OCI-LY7 (cell line): ENCODE data around the gene MACROD1. TPM values are rescaled to one million over a fixed set of nuclear protein-coding genes. Genes with fewer than 3 reads are reported as not detected.

Experiments
- BruUV-seq: library from RNA; stranded (reverse); fragments of 400-500 nt; replicated peaks from 2 replicates; lab custom pipeline; 2021; lab: Mats Ljungman, UMichigan
- CTCF ChIA-PET: fragments of 300-600 bp; sonication (Branson Sonifier 250); formaldehyde crosslinking; loops from one replicate; lab custom pipeline; 2022; ENCODE audit warnings: antibody characterized with exemption; ENCODE audit not compliant: unreplicated experiment; lab: Charles Lee
- POLR2A ChIA-PET: fragments of 300-600 bp; sonication (Branson Sonifier 250); formaldehyde crosslinking; loops from one replicate; lab custom pipeline; 2022; ENCODE audit warnings: antibody characterized with exemption; lab: Charles Lee
- DNase-seq: peaks from one replicate; pipeline ENCODE4 v3.0.0-alpha.2; 2015; ENCODE audit warnings: low spot score
- H2AFZ ChIP-seq: fragments of 200-600 bp; sonication (generic), shearing (Covaris generic); 2 replicates; pipeline ENCODE4 v1.6.1; 2014; ENCODE audit warnings: mild to moderate bottlenecking, antibody characterized with exemption, low read length, moderate library complexity
- H3K27ac ChIP-seq: fragments of 200-600 bp; sonication (generic); 2 replicates; pipeline ENCODE4 v1.5.1; 2014; ENCODE audit warnings: mixed run types, low read depth, mild to moderate bottlenecking, moderate library complexity, low read length, inconsistent platforms; ENCODE audit not compliant: poor library complexity, severe bottlenecking
- H3K36me3 ChIP-seq: fragments of 200-600 bp; sonication (generic); 2 replicates; pipeline ENCODE4 v1.6.1; 2014; ENCODE audit warnings: mild to moderate bottlenecking, antibody characterized with exemption, low read length, moderate library complexity, mixed read lengths; ENCODE audit not compliant: insufficient read depth
- H3K4me1 ChIP-seq: fragments of 200-600 bp; sonication (generic); 2 replicates; pipeline ENCODE4 v1.5.1; 2014; ENCODE audit warnings: mild to moderate bottlenecking, low read length; ENCODE audit not compliant: insufficient read depth, poor library complexity, severe bottlenecking
- H3K4me2 ChIP-seq: fragments of 200-600 bp; sonication (generic); 2 replicates; pipeline ENCODE4 v1.6.1; 2014; ENCODE audit warnings: mild to moderate bottlenecking, low read length
- H3K4me3 ChIP-seq: fragments of 200-600 bp; sonication (generic); 2 replicates; pipeline ENCODE4 v1.5.1; 2014; ENCODE audit warnings: mild to moderate bottlenecking, low read depth, low read length; ENCODE audit not compliant: poor library complexity, severe bottlenecking
- H3K79me2 ChIP-seq: fragments of 200-600 bp; sonication (generic); 2 replicates; pipeline ENCODE4 v1.6.1; 2016; ENCODE audit warnings: low read depth, mild to moderate bottlenecking, low read length, moderate library complexity, mixed read lengths; ENCODE audit not compliant: insufficient read depth
- H3K9me2 ChIP-seq: fragments of 200-600 bp; sonication (generic); 2 replicates; pipeline ENCODE4 v1.6.1; 2016; ENCODE audit warnings: mild to moderate bottlenecking, low read length, mixed read lengths; ENCODE audit not compliant: insufficient read depth
- H3K9me3 ChIP-seq: fragments of 200-600 bp; sonication (generic); 2 replicates; pipeline ENCODE4 v1.6.1; 2014; ENCODE audit warnings: mild to moderate bottlenecking, mixed run types, low read length, mixed read lengths
- H4K20me1 ChIP-seq: fragments of 200-600 bp; sonication (generic); 2 replicates; pipeline ENCODE4 v1.6.1; 2014; ENCODE audit warnings: mild to moderate bottlenecking, antibody characterized with exemption, low read length, moderate library complexity, mixed read lengths; ENCODE audit not compliant: insufficient read depth
- CTCF ChIP-seq: fragments of 200-600 bp; sonication (generic); conservative IDR thresholded peaks from 2 replicates; pipeline ENCODE4 v1.5.1; 2014; ENCODE audit warnings: mild to moderate bottlenecking, antibody characterized with exemption, low read length, moderate library complexity, mixed read lengths
- EZH2phosphoT487 ChIP-seq: fragments of 200-600 bp; sonication (generic); IDR thresholded peaks from 2 replicates; pipeline ENCODE4 v1.6.1; 2018; ENCODE audit warnings: low read depth, borderline replicate concordance, mild to moderate bottlenecking, mixed run types, antibody characterized with exemption, low read length, moderate library complexity, mixed read lengths
- intact Hi-C: fragments of 100-400 bp; cut with micrococcal nuclease; formaldehyde crosslinking; loops from one replicate; pipeline ENCODE4 v1.10.0; 2022; ENCODE audit not compliant: unreplicated experiment
- total RNA-seq, 2 experiments: library from RNA; depleted of rRNA in 1 of 2; stranded (reverse); fragments of >200 nt in 1 of 2; shearing (Covaris generic) in 1 of 2; gene quantifications; 2 replicates each; pipeline ENCODE4 v1.2.3, GENCODE V29; 2014 to 2022

MACROD1 gene
- total RNA-seq, 2 experiments from 2014 or later, result 14.7 to 25.4 TPM

- intact Hi-C loops, result loop anchor here (1.0 to 2.0 kb wide), 3 partner anchors 19 to 33 kb away; partner anchors contain the start of genes FKBP2, NUDT22 and TRPT1
- Histone ChIP-seq H3K36me3 (peaks cover 86% of the 10 kb centered on the region), H3K4me3 (peak overlapping the region; percentile 80), H3K9me3 (no peaks in the 10 kb centered on the region), H3K4me2 (peak overlapping the region; percentile 92), H2AFZ (no peak overlapping the region), H3K27ac (peak overlapping the region; percentile 96), H3K79me2 (peaks cover 17% of the 10 kb centered on the region; the same call in 1 of the 2 replicates), H3K4me1 (peaks cover 35% of the 10 kb centered on the region), H4K20me1 (no peaks in the 10 kb centered on the region), H3K9me2 (no peaks in the 10 kb centered on the region)
- DNase-seq, result peak; percentile 90
- TSS peak; percentile 92 for BruUV-seq
- CTCF ChIA-PET, result interaction anchor here (0.6 to 2.5 kb wide), 5 partner anchors 19 to 241 kb away, joined by 3 to 9 read pairs (median 3); partner anchors contain the start of genes NUDT22, PRDX5, TRMT112 and TRPT1
- POLR2A ChIA-PET, result interaction anchor here (0.6 to 5.1 kb wide), 18 partner anchors 7 to 1407 kb away, joined by 3 to 29 read pairs (median 4); partner anchors contain the start of genes BAD, FKBP2, NUDT22 and STIP1
- TF ChIP-seq CTCF (no peak), EZH2phosphoT487 (no peak)
Measured at GRCh38 chr11:64207256-64208085, 41.6 kb upstream of the MACROD1 start.

- peak; percentile 90 for DNase-seq
- no peak within 1 kb of the TSS for H2AFZ ChIP-seq
- H3K4me2 ChIP-seq, result peak within 1 kb of the TSS; percentile 92
- peak within 1 kb of the TSS; percentile 96 for H3K27ac ChIP-seq
- H3K4me3 ChIP-seq, result peak within 1 kb of the TSS; percentile 80
- 0 out of 2 replicates have a peak, but pooled peaks have one; percentile 5 for TF ChIP-seq CTCF
- TF ChIP-seq EZH2phosphoT487, result no peak
- TSS peak; percentile 49 for BruUV-seq
- intact Hi-C loops, result loop anchor here (1.0 to 2.0 kb wide), 3 partner anchors 20 to 34 kb away; partner anchors contain the start of genes FKBP2, NUDT22 and TRPT1
- peaks cover 85% of the 10 kb centered on the region for H3K36me3 ChIP-seq
- CTCF ChIA-PET, result interaction anchor here (0.6 to 2.6 kb wide), 12 partner anchors 9 to 245 kb away, joined by 3 to 14 read pairs (median 3); partner anchors contain the start of genes NUDT22, PRDX5, TRMT112 and TRPT1
- H4K20me1 ChIP-seq, result no peaks in the 10 kb centered on the region
- POLR2A ChIA-PET, result interaction anchor here (0.6 to 5.1 kb wide), 24 partner anchors 8 to 1310 kb away, joined by 3 to 29 read pairs (median 5); partner anchors contain the start of genes BAD, FKBP2, NUDT22 and PRDX5
- peaks cover 35% of the 10 kb centered on the region for H3K4me1 ChIP-seq
- H3K9me2 ChIP-seq, result no peaks in the 10 kb centered on the region
- H3K9me3 ChIP-seq, result no peaks in the 10 kb centered on the region
- H3K79me2 ChIP-seq, result peaks cover 17% of the 10 kb centered on the region; the same call in 1 of the 2 replicates
Measured at GRCh38 chr11:64206457-64207255, 40.7 kb upstream of the MACROD1 start, which contains the start of gene FERMT3. Gene FERMT3, plus strand, starts transcription at chr11:64206721. Its CDS starts 644 bp downstream, at chr11:64207365.
